Common myeloid progenitor, CD34-positive (primary cell): ENCODE measurements around the gene ZNF22.

Source experiments
- CTCF ChIA-PET: fragments of 350-600 bp; sonication (Branson Sonifier 250); formaldehyde crosslinking; loops from one replicate; lab custom pipeline; 2021; ENCODE audit warnings: antibody characterized with exemption; lab: Charles Lee
- POLR2A ChIA-PET: fragments of 350-600 bp; sonication (Branson Sonifier 250); formaldehyde crosslinking; loops from one replicate; lab custom pipeline; 2021; ENCODE audit warnings: antibody characterized with exemption; lab: Charles Lee
- DNase-seq, 3 donors: peaks; one replicate each; pipeline versions ENCODE4 v3.0.0 to v3.0.0-alpha.2; 2013
- H3K27ac ChIP-seq, 2 experiments: 1 replicate in 1 of 2; 2 replicates in 1 of 2; pipeline ENCODE4 v1.7.0; 2013; ENCODE audit warnings: inconsistent platforms in 2 of 2, low read length in 2 of 2, mild to moderate bottlenecking in 2 of 2, low read depth in 1 of 2, moderate library complexity in 1 of 2; ENCODE audit not compliant: severe bottlenecking in 2 of 2, insufficient read depth in 1 of 2, poor library complexity in 1 of 2
- H3K27me3 ChIP-seq, 5 experiments: replicated peaks in 2 of 5; 1 replicate in 3 of 5; 2 replicates in 2 of 5; pipeline versions ENCODE4 v1.6.1 to v1.7.0; 2013; ENCODE audit warnings: low read length in 4 of 5, mild to moderate bottlenecking in 2 of 5, moderate library complexity in 2 of 5, inconsistent platforms in 1 of 5; ENCODE audit not compliant: insufficient read depth in 5 of 5, control insufficient read depth in 4 of 5
- H3K36me3 ChIP-seq, 4 experiments: 1 replicate in 2 of 4; 2 replicates in 2 of 4; pipeline versions ENCODE4 v1.6.1 to v1.7.0; 2013; ENCODE audit warnings: low read length in 3 of 4, control low read depth in 1 of 4, mild to moderate bottlenecking in 1 of 4; ENCODE audit not compliant: control insufficient read depth in 4 of 4, insufficient read depth in 4 of 4
- H3K4me1 ChIP-seq, 4 experiments: 1 replicate in 3 of 4; 2 replicates in 1 of 4; pipeline versions ENCODE4 v1.6.1 to v1.7.1; 2013; ENCODE audit warnings: low read length in 3 of 4, mild to moderate bottlenecking in 3 of 4, control low read depth in 1 of 4, inconsistent platforms in 1 of 4, moderate library complexity in 1 of 4; ENCODE audit not compliant: control insufficient read depth in 4 of 4, insufficient read depth in 4 of 4; ENCODE audit errors: control extremely low read depth in 1 of 4
- H3K4me3 ChIP-seq, 7 experiments: 1 replicate in 4 of 7; 2 replicates in 3 of 7; pipeline versions ENCODE4 v1.5.1 to v1.7.0; 2013; ENCODE audit warnings: mild to moderate bottlenecking in 7 of 7, low read length in 6 of 7, moderate library complexity in 6 of 7, inconsistent platforms in 2 of 7, low read depth in 2 of 7, control low read depth in 1 of 7; ENCODE audit not compliant: insufficient read depth in 4 of 7, control insufficient read depth in 1 of 7; ENCODE audit errors: extremely low read depth in 1 of 7
- H3K9me3 ChIP-seq, 5 experiments: 1 replicate in 4 of 5; 2 replicates in 1 of 5; pipeline versions ENCODE4 v1.6.1 to v1.7.1; 2013; ENCODE audit warnings: low read length in 4 of 5, mild to moderate bottlenecking in 2 of 5, inconsistent platforms in 1 of 5, low read depth in 1 of 5, moderate library complexity in 1 of 5; ENCODE audit not compliant: control insufficient read depth in 4 of 5, insufficient read depth in 2 of 5; ENCODE audit errors: control extremely low read depth in 1 of 5
- WGBS: methylation state at CpG from one replicate; pipeline ENCODE4 v1.1.5; 2013; ENCODE audit not compliant: insufficient coverage; 5-methylcytosine and 5-hydroxymethylcytosine counted together

ZNF22 gene

DNA sequence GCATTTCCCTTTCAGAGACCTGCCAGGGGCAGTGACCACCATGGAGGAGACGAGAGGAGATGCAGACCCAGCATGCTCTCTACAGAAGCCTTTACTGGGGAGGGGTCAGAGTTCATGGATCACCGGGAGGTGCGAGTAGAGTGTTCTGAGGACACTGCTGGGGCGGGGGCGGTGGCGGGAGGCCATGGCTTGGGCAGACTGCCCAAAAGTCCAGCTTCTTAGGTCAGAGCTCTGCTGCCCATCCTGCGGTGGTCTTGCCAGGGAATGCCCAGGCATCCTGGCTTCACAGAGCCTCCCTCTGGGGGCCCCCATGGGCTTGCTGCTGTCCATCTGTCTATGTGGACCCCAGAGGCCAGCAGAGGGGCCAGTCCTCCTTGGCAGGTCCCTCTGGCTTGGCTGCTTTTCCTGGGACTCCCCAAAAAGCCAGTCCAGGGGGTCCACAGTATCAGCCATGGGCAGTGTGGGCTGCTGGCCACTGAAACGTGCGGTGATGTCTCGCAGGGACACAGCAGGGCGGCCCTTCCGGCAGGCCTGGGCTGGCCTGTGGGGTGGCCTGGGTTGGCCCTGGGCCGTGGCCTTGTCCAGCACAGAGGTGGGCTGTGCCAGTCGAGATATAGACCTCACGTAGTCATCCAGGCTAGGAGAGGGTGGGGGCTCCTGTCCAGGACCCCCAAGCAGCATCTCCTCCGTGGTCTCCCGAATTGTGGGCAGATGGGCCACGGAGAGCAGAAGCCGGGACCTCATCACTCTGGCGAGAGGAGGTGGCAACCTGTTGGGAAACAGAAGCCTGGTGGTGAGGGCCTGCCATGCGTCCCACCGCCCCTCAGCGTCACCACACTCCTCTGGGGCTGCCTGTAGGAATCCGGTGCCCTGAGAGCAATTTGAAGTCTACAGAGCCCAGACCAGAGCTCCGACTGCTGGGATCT is 23.2 kb upstream of the ZNF22 start:
- WGBS: 49% methylated on average over 24 of the region's 25 CpGs
- H3K9me3 ChIP-seq: no peaks in the 10 kb centered on the region
- H3K36me3 ChIP-seq: peaks cover 0 to 16% (median 0%) of the 10 kb centered on the region in 4 experiments
- H3K4me1 ChIP-seq: peaks cover 4 to 93% (median 85%) of the 10 kb centered on the region in 4 experiments
- ChIA-PET CTCF (interaction anchor here (0.6 to 5.3 kb wide), 11 partner anchors 9 to 48 kb away, joined by 3 to 44 read pairs (median 7); no protein-coding TSS in a partner anchor), POLR2A (interaction anchor here (0.6 to 1.8 kb wide), 4 partner anchors 10 to 56 kb away, joined by 3 to 12 read pairs (median 4); no protein-coding TSS in a partner anchor)
- H3K27ac ChIP-seq: peak overlapping the region; percentile 28 to 75
- peak in 2 of 3 donors; percentile 49 to 53 for DNase-seq
- no peaks in the 10 kb centered on the region for H3K27me3 ChIP-seq
- H3K4me3 ChIP-seq: peak overlapping the region; percentile 61 to 97 (median 74)

DNA sequence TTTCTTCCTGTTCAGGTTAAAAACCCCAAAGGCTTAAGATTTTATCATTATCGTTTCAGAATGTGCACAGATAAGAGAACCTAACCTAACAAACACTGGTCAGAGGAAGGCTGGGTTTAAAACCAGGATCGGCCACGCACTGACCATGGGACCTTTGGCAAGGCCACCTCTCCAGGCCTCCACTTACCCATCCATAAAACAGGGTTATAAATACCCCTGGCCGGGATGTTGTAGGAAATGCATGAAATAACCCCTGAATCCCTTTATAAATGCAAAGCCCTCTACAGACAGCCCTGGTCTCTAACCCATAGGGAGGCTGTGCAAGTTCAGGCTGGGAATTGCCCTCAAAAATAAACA is 22.5 kb upstream of the ZNF22 start:
- Histone ChIP-seq H3K36me3 (peaks cover 0 to 16% (median 0%) of the 10 kb centered on the region in 4 experiments), H3K4me3 (peak overlapping the region; percentile 61 to 97 (median 74)), H3K27me3 (no peaks in the 10 kb centered on the region), H3K9me3 (no peaks in the 10 kb centered on the region), H3K4me1 (peaks cover 4 to 90% (median 84%) of the 10 kb centered on the region in 4 experiments), H3K27ac (peak overlapping the region; percentile 28 to 75)
- WGBS: 0% methylated on average over 2 of the region's 4 CpGs
- POLR2A ChIA-PET: interaction anchor here (0.6 to 1.8 kb wide), 5 partner anchors 10 to 57 kb away, joined by 3 to 12 read pairs (median 4); no protein-coding TSS in a partner anchor
- CTCF ChIA-PET: interaction anchor here (1.0 to 5.3 kb wide), 7 partner anchors 10 to 45 kb away, joined by 3 to 44 read pairs (median 4); partner anchors contain the start of gene ZNF22
- DNase-seq: no peak

DNA sequence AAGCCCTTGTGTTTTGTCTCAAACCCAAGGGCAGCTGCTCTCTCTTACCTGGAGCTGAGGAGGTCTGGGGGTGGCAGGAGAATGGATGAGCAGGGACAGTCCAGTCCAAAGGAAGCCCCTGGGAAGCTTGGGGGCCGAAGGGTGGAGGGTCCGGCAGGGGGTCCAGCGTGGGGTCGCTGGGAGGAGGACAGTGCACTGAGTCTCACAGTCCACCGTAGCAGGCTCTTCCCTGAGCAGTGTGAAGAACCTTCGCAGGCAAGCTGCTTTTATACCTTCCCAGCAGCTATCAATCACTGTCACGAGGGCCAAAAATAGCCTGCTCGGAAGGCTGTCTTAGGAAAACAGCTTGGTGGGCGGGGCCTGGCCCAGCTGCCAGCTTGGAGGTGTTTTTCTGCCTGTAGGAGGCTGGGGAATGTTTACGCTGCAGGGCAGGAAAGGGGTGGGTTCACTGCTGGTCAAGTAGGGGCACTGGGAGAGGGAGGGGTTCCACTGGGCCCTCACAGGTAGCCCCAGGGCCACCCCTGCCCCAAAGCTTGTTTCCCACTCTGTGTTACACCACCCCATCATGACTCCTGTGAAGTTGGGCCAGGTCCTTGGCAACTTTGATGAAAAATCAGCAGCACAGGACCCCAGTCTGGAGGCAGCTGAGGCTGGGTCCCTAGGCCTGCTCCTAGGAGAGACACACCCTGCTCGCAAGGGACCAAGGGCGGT is 22.0 kb upstream of the ZNF22 start, which contains the start of gene DEPP1:
Gene DEPP1, minus strand, starts transcription at position 240 of the 711 bp plus-strand sequence. CDS start 779 bp downstream, outside the sequence.
- peak; percentile 89 to 96 (median 94) for DNase-seq
- Histone ChIP-seq H3K4me3 (peak within 1 kb of the TSS; percentile 61 to 97 (median 74)), H3K27ac (peak within 1 kb of the TSS; percentile 28 to 75), H3K4me1 (peaks cover 3 to 84% (median 79%) of the 10 kb centered on the region in 4 experiments), H3K36me3 (peaks cover 0 to 16% (median 0%) of the 10 kb centered on the region in 4 experiments), H3K27me3 (no peaks in the 10 kb centered on the region), H3K9me3 (no peaks in the 10 kb centered on the region)
- WGBS: 8% methylated on average over 8 of the region's 12 CpGs
- ChIA-PET POLR2A (interaction anchor here (0.6 to 1.8 kb wide), 6 partner anchors 11 to 57 kb away, joined by 3 to 12 read pairs (median 4); no protein-coding TSS in a partner anchor), CTCF (interaction anchor here (0.8 to 5.3 kb wide), 9 partner anchors 9 to 52 kb away, joined by 3 to 44 read pairs (median 3); partner anchors contain the start of gene ZNF22)

- Histone ChIP-seq H3K36me3 (peaks cover 0 to 16% (median 0%) of the 10 kb centered on the region in 4 experiments), H3K9me3 (no peaks in the 10 kb centered on the region), H3K4me1 (peaks cover 2 to 76% (median 71%) of the 10 kb centered on the region in 4 experiments), H3K27me3 (no peaks in the 10 kb centered on the region), H3K27ac (peak overlapping the region in 1 of 2 experiments; percentile 59), H3K4me3 (peak overlapping the region in 2 of 7 experiments; percentile 83 to 97)
- POLR2A ChIA-PET: interaction anchor here (0.8 to 1.8 kb wide), 4 partner anchors 12 to 27 kb away, joined by 3 to 12 read pairs (median 8); no protein-coding TSS in a partner anchor
- DNase-seq: no peak
- CTCF ChIA-PET: interaction anchor here (0.8 to 5.3 kb wide), 13 partner anchors 9 to 53 kb away, joined by 3 to 44 read pairs (median 3); partner anchors contain the start of gene ZNF22
- WGBS: 92% methylated on average over 11 of the region's 13 CpGs
These were observed 21.2 kb upstream of the ZNF22 start for GRCh38 chr10:44979281-44980191.

DNA sequence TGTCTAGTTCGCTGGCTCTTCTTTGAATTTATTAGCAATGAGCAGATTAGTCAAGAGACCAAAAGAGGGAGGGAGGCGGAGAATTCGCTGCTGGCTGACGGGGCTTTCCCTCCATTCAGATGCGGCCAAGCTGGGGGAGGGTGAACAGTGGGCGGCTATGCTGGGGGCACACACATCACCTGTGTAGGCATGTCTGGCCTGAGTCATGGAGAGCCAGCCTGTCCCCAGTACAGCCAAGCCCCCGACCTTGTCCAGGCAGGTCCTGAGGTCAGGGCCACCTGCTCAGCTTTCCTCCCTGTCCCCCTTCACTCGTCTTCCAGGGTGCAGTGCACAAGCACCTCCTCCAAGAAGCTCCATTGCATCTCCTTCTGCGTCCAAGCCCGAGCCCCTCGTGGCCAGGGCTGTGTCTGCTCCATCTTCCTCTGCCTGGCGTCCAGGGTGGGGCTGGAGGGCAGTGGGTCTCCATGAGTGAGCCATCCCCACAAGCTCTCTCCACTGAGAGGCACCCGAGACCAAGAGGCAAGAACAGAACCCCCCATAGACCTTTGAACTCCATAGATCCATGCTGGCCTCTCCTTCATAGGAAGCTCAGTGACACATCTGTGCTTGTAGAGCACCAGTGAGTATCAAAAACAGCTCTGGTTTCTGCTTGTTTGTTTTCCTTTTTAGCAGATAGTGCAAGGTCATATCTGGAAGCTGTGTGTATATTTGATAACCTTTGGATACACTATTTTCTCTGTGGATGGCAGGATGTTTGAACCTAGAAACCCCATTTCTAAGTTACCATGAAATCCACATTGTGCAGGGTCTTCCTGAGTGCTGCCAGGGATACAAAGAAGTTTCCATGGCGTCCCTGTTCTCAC is 20.2 kb upstream of the ZNF22 start:
- ChIA-PET CTCF (interaction anchor here (0.8 to 5.3 kb wide), 10 partner anchors 8 to 47 kb away, joined by 3 to 44 read pairs (median 4); no protein-coding TSS in a partner anchor), POLR2A (interaction anchor here (1.4 kb wide), 1 partner anchor 15 kb away, joined by 4 read pairs; no protein-coding TSS in a partner anchor)

More for the DNA sequence above, 20.2 kb upstream of the ZNF22 start:
- Histone ChIP-seq H3K4me1 (peaks cover 0 to 68% (median 63%) of the 10 kb centered on the region in 4 experiments), H3K36me3 (peaks cover 0 to 16% (median 0%) of the 10 kb centered on the region in 4 experiments), H3K27me3 (no peaks in the 10 kb centered on the region), H3K27ac (no peak overlapping the region), H3K4me3 (no peak overlapping the region), H3K9me3 (no peaks in the 10 kb centered on the region)
- WGBS: 81% methylated on average over 10 of the region's 14 CpGs
- no peak for DNase-seq
